H54 (cell line): ENCODE data around the gene NFKBIL1.

ENCODE experiments used
- DNase-seq: peaks from one replicate; pipeline ENCODE4 v3.0.0; 2011; ENCODE audit warnings: low spot score, mixed read lengths; ENCODE audit not compliant: insufficient read length
- FAIRE-seq: peaks from 3 replicates; lab custom pipeline; 2011; peaks lifted over from hg19 to GRCh38; lab: Jason Lieb, UNC
- POLR2A ChIP-seq: IDR thresholded peaks from 2 replicates; pipeline ENCODE4 v1.6.1; 2011; ENCODE audit warnings: low read depth, mild to moderate bottlenecking, low read length

The NFKBIL1 gene

GRCh38 chr6:31529329-31530150 is 17.9 kb upstream of the NFKBIL1 start:
- no peak for TF ChIP-seq POLR2A
- FAIRE-seq = no peak
- no peak for DNase-seq

DNA sequence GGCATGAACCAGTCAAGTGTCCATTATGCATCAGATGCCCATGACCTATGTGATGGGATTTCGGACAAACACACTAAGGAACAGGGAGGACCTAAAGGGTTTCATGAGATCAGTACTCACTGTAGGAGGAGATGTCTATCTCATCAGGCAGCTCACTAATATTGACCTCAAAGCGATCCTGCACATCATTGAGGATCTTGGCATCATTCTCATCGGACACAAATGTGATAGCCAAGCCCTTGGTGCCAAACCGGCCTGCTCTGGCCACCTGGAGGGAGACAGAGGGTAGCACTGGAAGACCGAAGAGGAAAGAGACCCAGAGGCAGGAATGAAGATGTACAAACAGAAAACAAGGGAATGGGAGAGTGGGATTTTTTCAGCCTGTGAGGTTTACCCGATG is 16.7 kb upstream of the NFKBIL1 start:
- FAIRE-seq (no peak), DNase-seq (no peak)
- no peak for TF ChIP-seq POLR2A

GRCh38 chr6:31531162-31531561 is 16.2 kb upstream of the NFKBIL1 start:
- no peak for TF ChIP-seq POLR2A
- FAIRE-seq = no peak
- DNase-seq = no peak

DNA sequence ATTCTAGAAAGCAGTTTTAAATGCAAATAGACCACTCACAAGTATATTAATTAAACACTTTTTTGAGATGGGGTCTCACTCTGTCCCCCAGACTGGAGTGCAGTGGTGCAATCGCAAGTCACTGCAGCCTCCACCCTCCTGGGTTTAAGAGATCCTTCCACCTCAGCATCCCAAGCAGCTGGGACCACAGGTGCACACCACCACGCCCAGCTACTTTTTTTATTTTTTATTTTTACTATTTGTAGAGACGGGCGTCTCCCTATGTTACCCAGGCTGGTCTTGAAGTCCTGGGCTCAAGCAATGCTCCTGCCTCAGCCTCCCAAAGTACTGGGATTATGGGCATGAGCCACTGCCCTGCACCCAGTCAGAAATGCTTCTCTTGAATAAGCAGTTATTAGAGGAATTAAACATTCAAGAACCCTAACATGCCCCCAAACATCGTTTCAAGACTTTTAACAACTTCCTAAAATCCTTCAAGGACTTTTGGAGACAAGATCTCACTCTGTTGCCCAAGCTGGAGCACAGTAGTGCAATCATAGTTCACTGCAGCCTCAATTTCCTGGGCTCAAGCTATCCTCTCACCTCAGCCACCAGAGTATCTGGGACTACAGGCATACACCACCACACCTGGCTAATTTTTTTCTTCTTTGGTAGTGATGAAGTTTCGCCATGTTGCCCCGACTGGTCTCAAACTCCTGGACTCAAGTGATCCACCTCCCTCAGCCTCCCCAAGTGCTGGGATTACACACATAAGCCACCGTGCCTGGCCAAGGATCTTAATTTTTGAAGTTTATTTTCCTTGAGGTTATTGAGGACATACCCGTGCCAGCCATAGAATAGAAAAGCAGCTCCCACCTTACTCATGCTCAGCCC is 15.4 kb upstream of the NFKBIL1 start:
- no peak for DNase-seq
- FAIRE-seq = no peak
- TF ChIP-seq POLR2A = no peak

DNA sequence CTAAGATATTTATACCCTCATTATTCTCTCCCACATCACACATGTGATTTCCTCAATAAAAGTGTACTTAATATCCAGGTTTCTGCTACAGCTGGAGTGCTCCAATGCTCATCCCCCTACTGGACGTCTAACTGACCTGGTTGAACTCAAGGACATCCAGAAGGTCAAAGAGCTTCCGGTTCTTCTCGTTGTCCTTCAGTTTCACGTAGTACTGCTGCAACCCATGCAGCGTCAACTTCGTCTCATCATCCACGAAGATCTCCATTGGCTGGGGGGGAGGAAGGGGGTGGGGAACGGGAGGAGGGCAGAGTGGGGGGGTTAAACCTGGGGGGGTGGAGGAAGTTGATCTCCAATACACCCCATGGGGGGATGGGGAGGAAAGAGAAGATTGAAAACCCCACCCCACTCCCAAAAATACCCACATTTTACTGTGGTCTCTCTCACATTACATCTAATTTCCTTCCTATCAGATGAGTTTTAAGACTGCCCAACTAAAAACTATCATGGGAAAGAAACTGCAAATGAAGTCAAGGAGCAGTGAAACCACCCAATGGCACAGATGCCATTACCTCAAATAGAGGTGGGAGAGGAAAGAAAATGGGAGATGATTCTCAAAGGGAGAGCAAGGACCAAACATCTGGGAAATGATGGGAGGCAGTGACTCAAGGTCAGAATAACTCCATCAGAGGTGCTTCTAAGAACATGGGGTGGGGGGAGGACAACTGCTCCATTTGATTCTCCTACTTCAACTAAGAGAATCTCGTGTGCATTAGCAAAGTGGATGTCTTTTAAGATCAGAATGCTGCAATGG is 14.6 kb upstream of the NFKBIL1 start:
- TF ChIP-seq POLR2A = no peak
- no peak for FAIRE-seq
- DNase-seq = no peak

GRCh38 chr6:31533455-31533841 is 14.0 kb upstream of the NFKBIL1 start:
- TF ChIP-seq POLR2A = no peak
- DNase-seq = no peak
- no peak for FAIRE-seq

- no peak for DNase-seq
- TF ChIP-seq POLR2A = no peak
- FAIRE-seq = no peak
These were observed 13.4 kb upstream of the NFKBIL1 start for GRCh38 chr6:31534011-31534410.

- DNase-seq (no peak), FAIRE-seq (no peak)
- TF ChIP-seq POLR2A = no peak
These were observed 12.8 kb upstream of the NFKBIL1 start for GRCh38 chr6:31534521-31535040.

- FAIRE-seq (no peak), DNase-seq (no peak)
- TF ChIP-seq POLR2A = no peak
These were observed 11.7 kb upstream of the NFKBIL1 start for GRCh38 chr6:31535538-31536324.

GRCh38 chr6:31538805-31539400 is 8.5 kb upstream of the NFKBIL1 start:
- TF ChIP-seq POLR2A = no peak
- DNase-seq = no peak
- FAIRE-seq = no peak

DNA sequence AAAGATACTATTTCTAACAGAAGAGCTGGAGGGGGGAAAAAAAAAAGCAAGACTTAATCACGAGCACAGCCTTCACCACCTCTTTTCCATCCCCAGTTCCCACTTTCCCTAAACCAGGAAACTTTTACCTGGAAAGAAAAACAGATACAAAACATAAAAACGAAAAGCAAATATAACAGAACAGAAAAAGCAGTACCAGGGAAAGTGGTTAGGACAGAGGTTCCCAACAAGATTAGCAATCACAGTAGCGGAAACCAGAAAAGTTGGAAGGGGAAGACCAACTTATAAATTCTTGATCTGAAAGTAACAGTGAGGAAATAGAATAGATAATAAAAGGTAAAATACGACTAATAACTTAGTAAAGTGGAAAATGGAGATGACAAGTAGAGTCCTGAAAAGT is 6.8 kb upstream of the NFKBIL1 start:
- TF ChIP-seq POLR2A = no peak
- DNase-seq = no peak
- FAIRE-seq = no peak

- no peak for TF ChIP-seq POLR2A
- FAIRE-seq (no peak), DNase-seq (no peak)
These were observed 6.2 kb upstream of the NFKBIL1 start for GRCh38 chr6:31541059-31541657.
